ENCODE measurements around the gene CDH1.

- no peak for TF ChIP-seq CTCF (IDR thresholded peaks at IDR 0.05)
- no peak for TF ChIP-seq ZFX (IDR thresholded peaks at IDR 0.05; ENCODE audit: borderline replicate concordance)
Measured at GRCh38 chr16:68857479-68857878, 120.4 kb downstream of the CDH1 start.
